Gastrocnemius medialis (tissue), 4 donors: ENCODE measurements around the gene MAD2L2.

Source experiments
- CTCF ChIP-seq, 5 experiments: fragments of 450-650 bp in 3 of 5; fragments of 200-600 bp in 2 of 5; sonication (generic) in 2 of 5; IDR thresholded peaks in 4 of 5; conservative IDR thresholded peaks in 1 of 5; 1 replicate in 4 of 5; 2 replicates in 1 of 5; pipeline ENCODE4 v1.5.1; 2016 to 2019; ENCODE audit warnings: antibody characterized with exemption in 5 of 5, mild to moderate bottlenecking in 3 of 5, moderate library complexity in 3 of 5
- POLR2A ChIP-seq, 2 donors: fragments of 450-650 bp; IDR thresholded peaks; one replicate each; pipeline ENCODE4 v1.6.1; 2017; ENCODE audit warnings: antibody characterized with exemption in 2 of 2, mild to moderate bottlenecking in 2 of 2, moderate library complexity in 2 of 2

GRCh38 chr1:11646317-11646716 lies 34.6 kb downstream of the MAD2L2 start:
- TF ChIP-seq CTCF (IDR thresholded peaks at IDR 0.05 in 4 of 5, conservative IDR thresholded peaks at IDR 0.05 in 1 of 5) (no peak), POLR2A (IDR thresholded peaks at IDR 0.05) (no peak)
